HG02763 (cell line): ENCODE results near the gene SPDYE2B.
"Not testable (repeated sequence)": the region's sequence is repeated elsewhere in the genome, so short reads cannot be mapped to it uniquely, and the experiment has no call there.

Source experiments
- ATAC-seq: cut with Tn5 transposase; IDR thresholded peaks from one replicate; pipeline ENCODE4 v1.9.1; 2021; ENCODE audit warnings: mild to moderate bottlenecking, moderate library complexity; ENCODE audit not compliant: unreplicated experiment

The SPDYE2B gene

GRCh38 chr7:102697642-102698512 lies 47.8 kb downstream of the SPDYE2B start:
- ATAC-seq: not testable (repeated sequence)

DNA sequence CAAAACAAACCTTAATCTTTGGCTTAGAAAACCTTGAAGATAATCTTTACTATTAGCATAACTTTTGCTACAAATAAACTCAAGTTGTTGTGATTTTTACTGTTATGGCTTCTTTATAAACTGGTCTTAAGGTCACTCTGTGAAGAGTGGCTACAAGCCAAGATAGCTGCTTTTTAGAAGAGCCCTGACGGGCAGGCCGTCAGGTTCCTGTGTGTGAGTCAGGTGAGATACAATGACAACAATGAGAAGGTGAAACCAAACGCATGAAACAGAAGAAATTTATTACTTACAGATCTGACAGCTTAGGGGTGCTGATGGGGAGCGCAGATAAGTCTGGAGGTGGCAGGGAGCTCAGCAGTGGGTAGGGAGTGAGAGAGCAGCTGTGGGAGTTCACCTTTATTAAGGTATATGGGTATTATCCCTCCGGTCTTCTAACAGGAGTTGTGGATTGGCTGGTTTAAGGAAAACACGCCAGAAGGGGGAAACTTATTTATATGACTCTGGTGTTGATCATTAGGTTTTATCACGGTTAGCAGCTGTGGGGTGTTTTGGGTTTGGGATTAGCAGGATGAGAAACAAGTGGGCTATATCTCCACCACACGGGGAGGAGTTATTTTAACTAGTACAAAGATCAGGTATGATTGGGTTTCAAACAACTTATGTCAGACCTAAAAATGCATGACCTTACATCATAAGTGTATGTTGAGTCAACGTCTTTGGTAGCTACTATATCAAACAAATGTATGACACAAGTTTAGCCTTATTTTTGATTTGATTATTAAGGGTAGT lies 49.0 kb downstream of the SPDYE2B start:
- not testable (repeated sequence) for ATAC-seq
